K562 (cell line): ENCODE data around the gene GOLGA8K.
"Not testable (repeated sequence)": the region's sequence is repeated elsewhere in the genome, so short reads cannot be mapped to it uniquely, and the experiment has no call there.

ENCODE experiments used
- SRSF9 ChIP-seq: fragments of 200-400 bp; formaldehyde crosslinking; IDR thresholded peaks from 2 replicates; pipeline ENCODE4 v1.6.1; 2017; ENCODE audit warnings: low read depth, low read length, borderline replicate concordance
- YBX1 ChIP-seq: fragments of 450-650 bp; IDR thresholded peaks from 2 replicates; pipeline ENCODE4 v1.7.1; 2016; ENCODE audit warnings: mild to moderate bottlenecking

DNA sequence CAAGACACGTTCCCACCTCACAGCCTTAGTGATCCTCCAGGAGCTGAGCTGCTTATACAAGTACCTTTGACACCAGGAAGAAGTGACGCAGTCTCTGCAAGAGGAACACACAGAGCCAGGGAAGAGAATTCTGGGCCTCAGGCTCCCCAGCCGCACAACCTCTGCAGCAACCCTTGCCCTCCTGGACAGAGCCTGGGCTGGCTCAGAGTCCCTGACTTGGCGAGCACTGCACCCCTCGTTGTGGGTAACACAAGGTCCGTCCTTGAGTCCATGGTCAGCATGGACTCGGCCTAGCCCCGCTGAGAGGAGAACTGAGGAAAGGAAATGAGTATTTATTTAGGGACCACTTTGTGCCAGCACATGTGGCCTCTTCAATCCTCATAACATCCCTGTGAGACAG is 39.6 kb downstream of the GOLGA8K start:
- not testable (repeated sequence) for TF ChIP-seq SRSF9, YBX1
